Psoas muscle (tissue), 8 donors: ENCODE measurements around the gene SMTNL2. TPM values are rescaled to one million over a fixed set of nuclear protein-coding genes. Genes with fewer than 3 reads are reported as not detected.

Experiments used
- ATAC-seq, 4 donors: fragments of 200-7000 bp; cut with Tn5 transposase; one replicate each; pipeline ENCODE4 v1.9.1; 2020; ENCODE audit warnings: moderate library complexity in 3 of 4, mild to moderate bottlenecking in 2 of 4
- DNase-seq, 2 donors: peaks; one replicate each; pipeline ENCODE4 v3.0.0-alpha.2; 2020
- H3K27ac ChIP-seq: fragments of 200-600 bp; one replicate; pipeline ENCODE4 v1.8.0; 2022
- H3K27me3 ChIP-seq, 3 donors: fragments of 200-600 bp in 1 of 3; one replicate each; pipeline versions ENCODE4 v1.6.1 to v1.8.0; 2013 to 2022; ENCODE audit warnings: low read length in 2 of 3, mild to moderate bottlenecking in 2 of 3, moderate library complexity in 1 of 3; ENCODE audit not compliant: insufficient read depth in 3 of 3
- H3K36me3 ChIP-seq, 2 donors: fragments of 200-600 bp in 1 of 2; one replicate each; pipeline versions ENCODE4 v1.6.1 to v1.8.0; 2013 to 2022; ENCODE audit warnings: low read depth in 1 of 2, mild to moderate bottlenecking in 1 of 2, moderate library complexity in 1 of 2; ENCODE audit not compliant: insufficient read depth in 1 of 2
- H3K4me1 ChIP-seq: fragments of 200-600 bp; one replicate; pipeline ENCODE4 v1.8.0; 2022
- H3K4me3 ChIP-seq: fragments of 200-600 bp; one replicate; pipeline ENCODE4 v1.8.0; 2022; ENCODE audit warnings: mild to moderate bottlenecking
- H3K9me3 ChIP-seq: fragments of 200-600 bp; one replicate; pipeline ENCODE4 v1.8.0; 2022
- WGBS, 3 donors: extraction: QIAGEN DNeasy Blood & Tissue Kit; methylation state at CpG; one replicate each; pipeline versions ENCODE4 v1.1.6 to v1.1.7; 2013; 5-methylcytosine and 5-hydroxymethylcytosine counted together
- intact Hi-C, 2 donors: fragments of 100-400 bp; cut with DNase I; formaldehyde crosslinking; loops; one replicate each; pipeline versions ENCODE4 v1.11.0 to v1.14.2; 2022
- polyA plus RNA-seq, 3 donors: library from polyadenylated mRNA; stranded (reverse); fragments of 200-250 nt; gene quantifications; one replicate each; pipeline ENCODE4 v1.2.3, GENCODE V29; 2013
- total RNA-seq, 4 donors: library from RNA; stranded (reverse); fragmentation: NEBNext Ultra II Directional in 2 of 4; extraction: Animal tissue kit (Norgen Biotek cat#: 25700) in 2 of 4; gene quantifications; one replicate each; pipeline versions ENCODE4 v1.2.1 to v1.2.4, GENCODE V29; 2021 to 2023
- TF ChIP-seq, protein P1 (sequence below): fragments of 200-600 bp; IDR thresholded peaks from one replicate; pipeline ENCODE4 v1.8.0; 2022; ENCODE audit warnings: antibody characterized with exemption
- donor health status: healthy with polysubstance abuse.
- donor health status: DM: no; HTN: no; CAD: no; lungs with moderate emphysema.
- donor health status: Bipolar disorder and iron deficiency.
- donor health status: healthy.
- donor health status: DM: yes; HTN: yes; CAD: no.
- donor health status: DM: no; HTN: no; CAD: no.
- donor health status: DM: no; HTN: no; CAD: no.
- donor health status: DM: yes; HTN: yes; CAD: no.

The SMTNL2 gene
- total and polyA plus RNA-seq, 7 donors = 20.7 to 524 (median 318) TPM

DNA sequence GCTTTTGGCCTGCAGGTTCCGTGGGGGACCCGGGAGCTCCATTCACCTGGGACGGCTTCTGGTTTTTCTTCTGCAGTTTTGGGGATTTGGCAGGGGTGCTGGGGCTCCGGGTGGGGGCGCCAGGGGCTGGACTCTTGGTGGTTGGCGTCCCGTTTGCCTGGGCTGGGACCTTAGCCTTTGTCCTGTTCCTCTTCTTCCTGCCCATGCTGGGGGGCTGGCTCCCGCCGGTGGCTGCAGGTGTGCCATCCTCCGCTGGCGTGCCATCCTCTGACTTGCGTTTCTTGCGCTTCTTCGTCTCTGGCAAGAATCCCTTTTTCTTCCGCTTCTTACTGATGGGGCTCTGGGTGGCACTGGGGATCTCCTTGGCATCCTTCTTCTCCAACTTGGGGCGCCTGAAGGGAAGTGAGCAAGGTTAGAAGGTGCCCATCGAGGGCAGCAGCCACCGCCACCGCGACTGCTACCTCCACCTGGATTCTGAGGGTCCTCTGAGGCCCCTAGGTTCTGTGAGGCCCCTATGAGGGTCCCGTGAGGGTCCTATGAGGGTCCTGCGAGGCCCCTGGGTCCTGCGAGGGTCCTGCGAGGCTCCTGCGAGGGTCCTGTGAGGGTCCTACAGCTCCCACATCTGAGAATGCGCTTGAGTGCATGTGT lies 44.6 kb upstream of the SMTNL2 start:
- TF ChIP-seq, protein P1, sequence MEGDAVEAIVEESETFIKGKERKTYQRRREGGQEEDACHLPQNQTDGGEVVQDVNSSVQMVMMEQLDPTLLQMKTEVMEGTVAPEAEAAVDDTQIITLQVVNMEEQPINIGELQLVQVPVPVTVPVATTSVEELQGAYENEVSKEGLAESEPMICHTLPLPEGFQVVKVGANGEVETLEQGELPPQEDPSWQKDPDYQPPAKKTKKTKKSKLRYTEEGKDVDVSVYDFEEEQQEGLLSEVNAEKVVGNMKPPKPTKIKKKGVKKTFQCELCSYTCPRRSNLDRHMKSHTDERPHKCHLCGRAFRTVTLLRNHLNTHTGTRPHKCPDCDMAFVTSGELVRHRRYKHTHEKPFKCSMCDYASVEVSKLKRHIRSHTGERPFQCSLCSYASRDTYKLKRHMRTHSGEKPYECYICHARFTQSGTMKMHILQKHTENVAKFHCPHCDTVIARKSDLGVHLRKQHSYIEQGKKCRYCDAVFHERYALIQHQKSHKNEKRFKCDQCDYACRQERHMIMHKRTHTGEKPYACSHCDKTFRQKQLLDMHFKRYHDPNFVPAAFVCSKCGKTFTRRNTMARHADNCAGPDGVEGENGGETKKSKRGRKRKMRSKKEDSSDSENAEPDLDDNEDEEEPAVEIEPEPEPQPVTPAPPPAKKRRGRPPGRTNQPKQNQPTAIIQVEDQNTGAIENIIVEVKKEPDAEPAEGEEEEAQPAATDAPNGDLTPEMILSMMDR = no peak

GRCh38 chr17:4540224-4540651 lies 44.1 kb upstream of the SMTNL2 start:
- Histone ChIP-seq H3K9me3 (no peaks in the 10 kb centered on the region), H3K36me3 (peaks cover 3 to 70% of the 10 kb centered on the region in 2 donors), H3K27me3 (no peaks in the 10 kb centered on the region), H3K4me3 (no peak overlapping the region), H3K27ac (no peak overlapping the region), H3K4me1 (peaks cover 21% of the 10 kb centered on the region)
- 68 to 77% (median 75%) methylated on average over 13 to 14 of the region's 14 CpGs for WGBS, 3 donors
- DNase-seq = peak in 1 of 2 donors; percentile 15
- no peak for ATAC-seq
- intact Hi-C loops = loop anchor here (5.0 kb wide), 1 partner anchor 118 kb away; no protein-coding TSS in a partner anchor
- TF ChIP-seq, protein P1 = peak; percentile 12

More for the DNA sequence above, 44.6 kb upstream of the SMTNL2 start:
- H3K27me3 ChIP-seq = no peaks in the 10 kb centered on the region
- H3K4me1 ChIP-seq = peaks cover 21% of the 10 kb centered on the region
- DNase-seq (no peak), ATAC-seq (no peak)
- no peak overlapping the region for H3K27ac ChIP-seq
- H3K4me3 ChIP-seq = no peak overlapping the region
- WGBS, 3 donors = 91 to 94% (median 92%) methylated on average over 24 to 26 of the region's 26 CpGs
- H3K9me3 ChIP-seq = no peaks in the 10 kb centered on the region
- H3K36me3 ChIP-seq = peaks cover 3 to 70% of the 10 kb centered on the region in 2 donors
- intact Hi-C loops = loop anchor here (5.0 kb wide), 1 partner anchor 117 kb away; no protein-coding TSS in a partner anchor

DNA sequence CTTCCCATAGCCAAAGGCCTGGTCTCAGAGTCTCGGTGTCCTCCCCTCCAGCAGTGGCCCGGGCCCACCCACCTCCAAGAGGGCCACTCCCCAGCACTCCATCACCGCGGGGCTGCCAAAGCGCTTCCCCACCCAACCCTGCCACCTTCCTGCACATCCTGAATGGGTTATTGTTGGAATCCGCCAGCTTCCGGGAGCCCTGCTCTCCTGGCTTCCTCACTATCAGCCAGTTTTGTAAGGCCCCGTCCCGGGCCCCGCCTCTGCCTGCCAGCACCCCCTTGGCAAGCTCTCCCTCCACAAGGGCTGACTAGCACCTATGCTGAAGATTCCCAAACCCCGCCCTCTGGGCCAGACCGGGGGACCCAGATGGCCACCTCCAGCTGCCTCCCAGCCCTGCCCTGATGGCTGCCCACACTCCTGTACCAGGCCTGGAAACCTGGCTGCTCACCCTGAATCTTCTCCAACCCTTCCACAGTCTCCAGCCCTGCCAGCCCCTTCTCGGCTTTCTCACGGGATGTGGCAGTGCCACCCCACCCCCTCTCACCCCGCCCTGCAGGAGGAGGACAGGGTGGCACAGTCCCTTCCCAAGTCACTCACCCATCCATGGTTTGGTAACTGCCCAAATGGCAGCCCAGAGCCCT lies 43.5 kb upstream of the SMTNL2 start:
- peak overlapping the region; percentile 36 for H3K27ac ChIP-seq
- intact Hi-C loops = loop anchor here (5.0 kb wide), 1 partner anchor 119 kb away; no protein-coding TSS in a partner anchor
- TF ChIP-seq, protein P1 = no peak
- peaks cover 3 to 76% of the 10 kb centered on the region in 2 donors for H3K36me3 ChIP-seq
- ATAC-seq = peak; percentile 23 to 74 (median 56)
- DNase-seq = peak; percentile 35 to 87
- H3K9me3 ChIP-seq = no peaks in the 10 kb centered on the region
- no peak overlapping the region for H3K4me3 ChIP-seq
- H3K27me3 ChIP-seq = no peaks in the 10 kb centered on the region
- 55 to 64% (median 62%) methylated on average over 14 to 15 of the region's 15 CpGs for WGBS, 3 donors
- H3K4me1 ChIP-seq = peaks cover 20% of the 10 kb centered on the region

DNA sequence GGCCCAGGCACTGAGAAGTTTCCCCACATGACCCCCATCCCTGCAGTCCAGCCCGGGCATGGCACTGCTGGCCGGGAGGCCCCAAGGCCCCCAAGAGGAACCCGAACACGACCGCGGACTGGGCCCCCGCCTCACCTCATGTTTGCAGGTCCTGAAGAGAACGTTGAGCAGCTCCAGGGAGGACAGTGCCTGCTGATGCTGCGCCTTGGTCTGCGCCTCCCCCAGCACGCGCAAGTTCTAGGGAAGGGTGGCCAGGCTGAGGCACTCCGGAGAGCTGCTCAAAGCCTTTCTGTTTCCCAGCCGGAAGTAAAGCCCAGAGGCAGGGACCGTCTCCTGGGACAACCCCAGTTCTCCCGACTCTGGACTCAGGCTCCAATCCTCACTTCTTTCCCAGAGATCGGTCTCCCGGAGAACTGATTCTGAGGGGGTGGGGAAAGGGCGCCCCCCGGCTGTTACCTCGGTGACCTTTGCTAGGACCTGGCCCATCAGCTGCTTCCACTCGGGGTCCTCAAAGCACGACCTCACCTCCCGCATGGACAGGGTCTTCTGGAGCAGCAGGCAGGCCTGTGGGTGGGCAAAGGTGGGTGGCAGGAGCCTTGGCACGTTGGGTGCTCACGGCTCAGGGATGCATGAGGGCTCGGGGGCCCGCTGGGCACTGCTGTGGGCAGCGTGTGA lies 42.9 kb upstream of the SMTNL2 start:
- H3K4me3 ChIP-seq = no peak overlapping the region
- DNase-seq = peak; percentile 11 to 57
- peaks cover 13% of the 10 kb centered on the region for H3K4me1 ChIP-seq
- no peaks in the 10 kb centered on the region for H3K27me3 ChIP-seq
- no peaks in the 10 kb centered on the region for H3K9me3 ChIP-seq
- no peak for ATAC-seq
- H3K27ac ChIP-seq = peak overlapping the region; percentile 36
- intact Hi-C loops = loop anchor here (5.0 kb wide), 1 partner anchor 119 kb away; no protein-coding TSS in a partner anchor
- WGBS, 3 donors = 62 to 69% (median 64%) methylated on average over 29 of the region's 29 CpGs
- peaks cover 3 to 80% of the 10 kb centered on the region in 2 donors for H3K36me3 ChIP-seq
- TF ChIP-seq, protein P1 = no peak
